Measurements from ENCODE around the gene C5orf34.
"Not testable (repeated sequence)": the region's sequence is repeated elsewhere in the genome, so short reads cannot be mapped to it uniquely, and the experiment has no call there.

Gene C5orf34

DNA sequence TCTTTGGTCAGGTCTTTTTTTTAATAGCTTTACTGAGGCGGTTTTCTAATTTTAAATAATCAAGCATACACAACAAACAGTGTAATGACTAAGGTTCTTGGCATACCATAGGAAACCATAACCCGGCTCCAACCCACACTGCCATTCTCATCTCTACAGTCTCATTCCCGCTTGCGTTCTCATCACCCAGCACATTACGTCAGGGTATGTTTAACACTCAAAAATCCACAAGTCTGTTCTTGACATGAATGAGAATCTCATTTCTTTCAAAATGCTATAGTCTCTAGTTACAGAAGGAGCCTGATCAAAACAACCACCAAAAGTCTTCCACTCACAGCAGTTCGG is 505 bp downstream of the C5orf34 start:
- DNase-seq (ENCODE audit: low spot score) = peak; percentile 64
- no peak for FAIRE-seq

DNA sequence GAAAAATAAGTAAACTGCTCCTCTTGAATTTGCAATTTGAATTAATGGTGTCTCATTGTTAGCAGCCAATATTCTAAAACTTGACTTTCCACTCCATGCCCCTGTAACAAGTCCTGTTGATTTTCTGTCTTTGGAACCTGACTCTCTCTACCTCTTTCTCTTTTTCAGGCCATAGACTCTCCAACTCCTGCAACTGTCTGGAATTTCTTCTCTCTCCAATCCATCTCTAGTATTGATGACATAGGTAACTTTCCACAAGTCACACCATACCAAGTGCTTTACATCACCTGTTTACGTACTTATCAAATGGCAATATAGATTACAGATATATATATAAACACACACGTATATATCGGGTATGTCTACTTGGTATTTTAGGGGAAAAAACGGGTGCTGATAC is 923 bp downstream of the C5orf34 start:
- FAIRE-seq (no peak), DNase-seq (ENCODE audit: low spot score) (no peak)

DNA sequence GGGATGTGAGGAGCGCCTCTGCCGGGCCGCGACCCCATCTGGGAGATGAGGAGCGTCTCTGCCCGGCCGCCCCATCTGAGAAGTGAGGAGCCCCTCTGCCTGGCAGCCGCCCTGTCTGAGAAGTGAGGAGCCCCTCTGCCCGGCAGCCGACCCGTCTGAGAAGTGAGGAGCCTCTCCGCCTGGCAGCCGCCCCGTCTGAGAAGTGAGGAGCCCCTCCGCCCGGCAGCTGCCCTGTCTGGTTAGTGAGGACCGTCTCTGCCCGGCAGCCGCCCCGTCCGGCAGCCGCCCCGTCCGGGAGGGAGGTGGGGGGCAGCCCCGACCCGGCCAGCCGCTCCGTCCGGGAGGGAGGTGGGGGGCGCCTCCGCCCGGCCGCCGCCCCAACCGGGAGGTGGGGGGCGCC is 3.9 kb downstream of the C5orf34 start:
- not testable (repeated sequence) for FAIRE-seq; DNase-seq (ENCODE audit: low spot score)

DNA sequence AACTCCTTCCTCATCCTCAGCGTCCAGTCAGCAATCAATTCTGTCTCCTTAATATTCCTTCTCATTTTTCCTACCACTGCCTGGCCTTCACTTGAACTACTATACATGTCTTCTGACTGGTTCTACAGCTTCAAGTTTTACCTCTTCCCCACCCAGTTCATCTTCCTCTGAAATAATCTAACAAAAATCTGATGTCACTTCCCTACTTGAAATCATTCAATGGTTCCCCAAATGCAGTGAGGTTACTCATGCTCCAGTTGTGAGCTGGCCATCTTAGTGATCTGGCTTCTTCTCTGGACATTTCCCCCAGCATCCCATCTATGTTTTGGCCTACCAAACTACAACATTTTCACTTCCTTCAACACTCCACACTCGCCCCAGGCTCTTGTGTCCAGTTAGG is 16.4 kb downstream of the C5orf34 start:
- DNase-seq (ENCODE audit: low spot score) = no peak
- FAIRE-seq = no peak

DNA sequence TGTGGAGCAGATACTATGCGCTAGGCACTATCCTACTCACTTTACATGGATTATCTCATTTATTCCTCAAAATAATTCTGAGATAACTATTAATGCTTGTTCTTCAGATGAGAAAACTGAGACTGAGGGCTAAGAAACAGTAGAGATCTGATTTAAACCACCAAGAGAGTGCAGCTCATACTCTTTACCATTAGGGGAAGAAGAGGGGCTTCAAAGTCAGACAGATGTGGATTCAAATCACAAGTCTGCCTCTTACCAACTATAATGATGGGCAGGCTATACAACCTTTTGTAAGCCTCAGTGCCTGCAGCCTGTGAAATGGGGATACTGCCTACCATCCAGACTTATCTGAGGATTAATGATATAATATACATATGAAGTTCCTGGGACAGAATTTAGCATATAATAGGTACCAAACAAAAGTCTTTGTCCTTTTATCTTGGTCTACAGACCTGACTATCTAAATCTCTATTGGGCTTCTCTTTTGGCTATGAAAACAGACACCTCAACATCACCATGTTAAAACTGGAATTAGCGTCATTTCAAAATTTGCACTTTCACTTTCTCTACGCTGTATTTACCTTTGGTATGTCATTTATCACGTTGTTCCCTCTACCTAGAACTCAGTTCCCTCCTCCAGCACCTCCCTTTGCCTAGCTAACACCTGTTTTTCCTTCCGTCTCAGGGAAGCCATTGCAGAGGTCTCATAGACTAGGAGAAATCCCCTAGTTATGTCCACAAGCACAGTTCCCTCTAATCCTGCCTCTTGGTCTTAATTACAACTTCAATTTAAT is 17.4 kb downstream of the C5orf34 start:
- DNase-seq (ENCODE audit: low spot score) (no peak), FAIRE-seq (no peak)

DNA sequence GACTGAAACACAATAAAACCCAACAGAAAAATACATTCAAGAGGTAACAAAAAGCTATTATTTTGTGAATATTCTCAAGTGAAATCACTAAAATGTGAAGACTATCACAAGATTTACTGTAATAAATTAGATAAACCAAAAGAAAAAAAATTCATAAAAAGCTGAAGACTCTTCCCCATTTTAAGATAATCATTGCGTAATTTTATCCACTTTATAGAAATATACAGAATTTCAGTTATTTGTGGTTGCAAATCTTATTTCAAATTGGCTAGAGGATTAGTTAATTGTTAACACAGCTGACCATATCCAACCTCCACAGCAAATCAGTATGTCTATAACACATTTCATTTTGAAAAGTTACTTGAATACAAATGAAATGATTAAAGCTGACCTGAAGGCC is 23.6 kb downstream of the C5orf34 start:
- DNase-seq (ENCODE audit: low spot score) (no peak), FAIRE-seq (no peak)

DNA sequence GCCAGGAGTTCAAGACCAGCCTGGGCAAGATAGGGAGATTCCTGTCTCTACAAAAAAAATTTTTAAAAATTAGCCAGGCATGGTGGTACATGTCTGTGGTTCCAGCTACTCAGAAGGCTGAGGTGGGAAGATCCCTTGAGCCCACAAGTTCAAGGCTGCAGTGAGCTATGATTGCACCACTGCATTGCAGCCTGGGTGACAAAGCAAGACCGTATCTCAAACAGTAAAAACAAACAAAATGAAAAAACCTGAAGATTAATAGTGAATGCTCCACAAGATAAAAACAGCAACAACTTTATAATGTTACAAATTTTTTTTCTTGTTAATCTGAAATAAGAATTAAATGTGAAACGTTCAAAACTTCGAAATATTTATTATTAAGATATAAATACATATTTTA is 28.6 kb downstream of the C5orf34 start:
- FAIRE-seq (peak; percentile 28), DNase-seq (ENCODE audit: low spot score) (no peak)

DNA sequence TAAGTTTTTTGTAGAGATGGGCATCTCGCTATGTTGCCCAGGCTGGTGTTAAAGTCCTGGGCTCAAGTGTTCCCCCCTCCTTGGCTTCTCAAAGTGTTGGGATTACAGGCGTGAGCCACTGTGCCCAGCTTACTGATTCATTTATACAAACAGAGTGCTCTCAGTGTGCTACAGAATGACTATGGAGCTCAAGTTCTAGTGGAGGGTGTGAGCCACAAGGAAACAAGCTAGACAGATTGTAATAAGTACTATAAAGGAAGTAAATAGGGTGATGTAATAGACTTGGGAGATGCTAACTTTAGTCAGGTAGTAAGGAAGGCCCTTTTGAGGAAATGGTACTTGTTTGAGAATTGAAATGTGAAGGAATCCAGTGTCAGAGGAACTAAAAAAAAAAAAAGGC is 29.5 kb downstream of the C5orf34 start:
- DNase-seq (ENCODE audit: low spot score) = no peak
- FAIRE-seq = no peak

DNA sequence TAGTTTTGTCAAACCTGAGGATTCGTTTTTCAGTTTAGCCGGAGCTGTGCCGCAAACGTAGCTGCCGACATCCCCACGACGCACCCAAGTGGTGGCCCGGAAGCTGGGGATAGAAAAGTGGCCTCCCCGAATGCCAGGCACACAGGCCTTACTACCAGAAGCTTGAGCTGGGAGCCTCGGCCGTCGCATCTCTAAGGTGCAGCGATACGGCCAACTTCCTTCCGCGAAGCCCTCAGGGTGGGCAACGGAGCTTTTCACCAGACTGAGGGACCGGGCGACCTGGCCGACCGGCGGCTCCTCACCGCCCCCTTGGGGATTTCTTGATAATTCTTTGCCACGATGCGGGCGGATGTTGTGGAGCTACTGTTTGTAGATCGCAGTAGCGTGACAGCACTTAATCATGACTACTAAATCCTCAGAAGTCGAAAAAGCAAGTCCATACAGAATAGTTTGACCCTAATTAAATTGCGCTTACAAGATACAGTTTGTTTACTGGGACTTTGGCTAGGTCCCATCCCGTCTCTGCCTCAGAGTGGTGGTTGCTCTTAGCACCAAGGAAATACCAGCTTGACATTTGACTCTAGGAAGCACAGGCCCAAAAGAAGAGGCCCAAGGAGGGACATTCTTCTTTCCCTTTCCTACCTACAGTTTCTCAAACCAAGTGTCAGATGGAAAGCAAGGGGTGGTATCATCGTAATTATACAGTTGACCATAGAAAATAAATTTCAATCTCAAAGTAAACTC is 30.7 kb downstream of the C5orf34 start:
- FAIRE-seq = peak; percentile 80
- DNase-seq (ENCODE audit: low spot score) = peak; percentile 83

DNA sequence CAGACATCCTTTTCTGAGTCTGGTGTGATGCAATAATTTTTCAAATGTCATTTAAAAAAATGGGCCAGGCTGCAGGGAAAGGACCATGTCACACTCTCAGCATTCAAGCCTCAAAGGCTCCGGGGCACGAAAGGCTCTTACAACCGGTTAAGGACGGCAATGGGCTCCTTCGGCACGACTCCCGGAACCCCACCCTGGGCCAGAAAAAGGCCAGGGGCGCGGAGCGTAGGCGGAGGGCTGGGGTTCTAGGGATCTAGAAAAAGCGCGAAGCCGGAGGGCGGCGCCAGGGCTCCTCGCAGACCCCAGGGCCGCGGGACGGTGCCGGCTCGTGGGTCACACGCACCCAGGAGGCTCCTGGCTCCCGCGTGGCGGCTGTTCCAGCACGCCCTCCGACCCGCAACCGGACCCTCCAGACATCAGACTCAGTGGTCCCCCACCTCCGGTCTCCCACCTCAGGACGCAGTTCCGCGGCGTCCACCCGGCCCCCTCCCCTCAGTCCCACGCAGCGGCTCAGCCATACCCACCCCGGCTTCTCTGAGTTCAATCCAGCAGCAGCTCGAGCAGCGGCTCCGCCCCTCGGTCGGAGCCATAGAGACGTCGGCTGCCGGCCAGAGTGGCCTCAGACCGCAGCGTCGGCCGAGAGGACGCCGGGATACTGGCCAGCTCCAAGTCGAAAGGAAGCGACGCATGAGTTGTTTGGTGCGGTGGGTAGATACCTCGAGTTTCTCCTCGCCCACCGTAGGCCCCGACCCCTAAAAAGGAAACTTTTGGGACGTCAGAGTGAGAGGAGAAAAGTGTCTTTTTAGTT is 31.4 kb downstream of the C5orf34 start, which contains the start of gene TMEM267:
Gene TMEM267 (minus strand): TSS at position 568 of the 808 bp plus-strand sequence. CDS start 29,896 bp downstream, outside the sequence.
- FAIRE-seq = peak; percentile 86
- peak; percentile 90 for DNase-seq (ENCODE audit: low spot score)

DNA sequence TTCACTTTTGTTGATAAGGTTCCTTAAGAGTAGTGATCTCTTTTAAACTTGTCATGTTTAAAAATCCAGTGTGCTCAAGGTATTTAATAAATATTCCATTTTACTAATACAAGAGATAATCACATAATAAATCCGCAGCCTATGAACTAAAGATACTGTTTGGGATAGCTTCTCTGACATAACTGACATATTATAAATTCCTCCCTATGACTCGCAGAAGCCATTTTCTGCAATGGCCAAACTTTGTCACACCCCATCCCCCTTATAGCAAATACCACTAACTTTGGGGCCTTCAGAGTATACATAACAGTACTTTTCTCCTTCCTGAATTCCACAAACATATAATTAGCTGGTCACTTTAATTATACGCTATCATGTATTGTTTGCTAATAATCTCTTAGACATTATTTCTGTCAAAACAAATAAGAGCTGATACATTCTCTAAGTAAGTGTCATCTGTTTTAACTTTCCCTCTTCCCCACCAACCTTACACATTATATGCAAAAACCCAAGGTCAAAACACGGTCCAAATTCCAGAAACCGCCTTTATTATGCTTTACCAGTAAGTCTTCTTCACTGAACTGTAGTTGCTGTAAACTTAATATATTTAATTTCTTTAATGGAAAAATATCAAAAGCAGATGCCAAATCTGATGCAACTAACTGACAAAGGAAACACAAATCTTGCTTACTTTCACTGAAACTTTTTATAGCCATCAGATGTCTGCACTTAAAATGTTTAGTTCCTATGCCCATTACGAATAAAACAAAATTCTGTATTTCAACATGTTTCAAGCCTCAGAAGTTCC is 32.3 kb downstream of the C5orf34 start:
- DNase-seq (ENCODE audit: low spot score) = no peak
- FAIRE-seq = peak; percentile 73

DNA sequence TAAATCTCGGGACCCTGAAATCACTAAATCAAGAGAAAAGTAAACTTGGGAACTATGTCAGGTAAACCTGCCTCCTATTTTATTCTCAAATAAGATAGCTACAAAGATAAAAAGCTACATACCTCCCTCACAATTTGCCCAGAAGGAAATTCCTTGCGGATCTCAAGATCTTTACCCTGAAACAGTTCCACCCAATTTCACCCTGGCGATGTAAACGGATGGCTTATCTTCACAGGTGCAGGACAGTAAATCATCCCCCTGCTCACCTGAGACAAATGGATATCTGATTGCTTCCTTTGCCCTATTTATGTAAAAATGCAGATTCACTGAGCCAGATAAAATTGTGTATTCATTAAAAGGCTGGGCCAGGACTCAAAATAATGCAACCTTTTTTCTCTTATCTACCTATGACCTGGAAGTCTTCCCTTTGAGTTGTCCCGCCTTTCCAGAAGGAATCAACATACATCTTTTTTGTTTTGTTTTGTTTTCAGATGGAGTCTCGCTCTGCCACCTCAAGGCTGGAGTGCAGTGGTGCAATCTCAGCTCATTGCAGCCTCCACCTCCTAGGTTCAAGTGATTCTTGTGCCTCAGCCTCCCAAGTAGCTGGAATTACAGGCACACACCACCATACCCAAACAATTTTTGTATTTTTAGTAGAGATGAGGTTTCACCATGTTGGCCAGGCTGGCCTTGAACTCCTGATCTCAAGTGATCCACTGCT is 45.1 kb downstream of the C5orf34 start:
- FAIRE-seq = no peak
- DNase-seq (ENCODE audit: low spot score) = no peak

DNA sequence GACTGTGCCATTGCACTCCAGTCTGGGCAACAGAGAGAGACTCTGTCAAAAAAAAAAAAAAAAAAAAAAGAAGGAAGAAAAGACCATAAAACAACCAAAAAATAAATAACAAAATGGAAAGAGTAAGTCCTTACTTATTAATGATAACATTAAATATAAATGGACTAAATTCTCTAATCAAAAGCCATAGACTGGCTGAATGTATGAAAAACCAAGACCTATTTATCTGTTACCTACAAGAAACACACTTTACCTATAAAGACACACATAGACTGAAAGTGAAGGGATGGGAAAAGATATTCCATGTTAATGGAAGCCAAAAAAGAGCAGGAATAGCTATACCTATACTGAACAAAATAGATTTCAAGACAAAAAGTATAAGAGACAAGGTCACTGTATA is 47.8 kb downstream of the C5orf34 start:
- FAIRE-seq = peak; percentile 16
- no peak for DNase-seq (ENCODE audit: low spot score)

DNA sequence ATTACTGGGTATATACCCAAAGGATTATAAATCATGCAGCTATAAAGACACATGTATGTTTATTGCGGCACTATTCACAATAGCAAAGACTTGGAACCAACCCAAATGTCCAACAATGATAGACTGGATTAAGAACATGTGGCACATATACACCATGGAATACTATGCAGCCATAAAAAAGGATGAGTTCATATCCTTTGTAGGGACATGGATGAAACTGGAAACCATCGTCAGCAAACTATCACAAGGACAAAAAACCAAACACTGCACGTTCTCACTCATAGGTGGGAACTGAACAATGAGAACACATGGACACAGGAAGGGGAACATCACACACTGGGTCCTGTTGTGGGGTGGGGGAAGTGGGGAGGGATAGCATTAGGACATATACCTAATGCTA is 49.5 kb downstream of the C5orf34 start:
- DNase-seq (ENCODE audit: low spot score); FAIRE-seq: not testable (repeated sequence)

DNA sequence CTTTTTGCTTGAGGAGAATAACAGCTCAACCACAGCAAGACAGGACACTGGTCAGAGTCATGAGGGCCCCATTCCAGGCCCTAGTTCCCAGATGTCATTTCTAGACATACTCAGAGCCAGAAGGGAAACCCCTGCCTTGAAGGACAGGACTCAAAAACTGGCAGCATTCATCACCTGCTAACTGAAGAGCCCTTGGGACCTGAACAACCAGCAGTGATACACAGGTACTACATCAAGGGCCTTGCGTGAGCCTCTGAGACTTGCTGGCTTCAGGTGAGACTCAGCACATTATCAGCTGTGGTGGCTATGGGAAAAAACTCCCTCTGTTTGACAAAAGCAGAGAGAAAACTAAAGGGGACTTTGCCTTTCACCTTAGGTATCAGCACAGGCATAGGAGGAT is 53.9 kb downstream of the C5orf34 start:
- DNase-seq (ENCODE audit: low spot score) = no peak
- FAIRE-seq = no peak

DNA sequence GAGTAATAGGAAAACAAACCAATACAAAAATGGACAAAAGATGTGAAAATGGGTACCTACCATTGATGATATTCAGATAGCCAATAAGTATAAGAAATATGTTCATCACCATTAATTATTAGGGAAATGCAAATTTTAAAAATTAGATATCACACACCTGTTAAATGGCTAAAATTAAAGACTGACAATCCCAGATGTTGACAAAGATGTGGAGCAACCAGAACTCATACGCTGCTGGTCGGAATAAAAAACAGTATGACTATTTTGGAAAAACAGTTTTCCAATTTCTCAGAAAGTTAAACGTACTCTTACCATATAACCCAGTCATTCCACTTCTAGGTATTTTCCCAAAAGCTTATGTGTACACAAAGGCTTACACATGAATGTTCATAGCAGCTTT is 58.4 kb downstream of the C5orf34 start:
- FAIRE-seq = no peak
- DNase-seq (ENCODE audit: low spot score) = no peak

DNA sequence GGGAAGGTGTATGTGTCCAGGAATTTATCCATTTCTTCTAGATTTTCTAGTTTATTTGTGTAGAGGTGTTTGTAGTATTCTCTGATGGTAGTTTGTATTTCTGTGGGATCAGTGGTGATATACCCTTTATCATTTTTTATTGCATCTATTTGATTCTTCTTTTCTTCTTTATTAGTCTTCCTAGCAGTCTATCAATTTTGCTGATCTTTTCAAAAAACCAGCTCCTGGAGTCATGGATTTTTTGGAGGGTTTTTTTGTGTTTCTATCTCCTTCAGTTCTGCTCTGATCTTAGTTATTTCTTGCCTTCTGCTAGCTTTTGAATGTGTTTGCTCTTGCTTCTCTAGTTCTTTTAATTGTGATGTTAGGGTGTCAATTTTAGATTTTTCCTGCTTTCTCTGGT is 73.4 kb downstream of the C5orf34 start:
- not testable (repeated sequence) for FAIRE-seq; DNase-seq (ENCODE audit: low spot score)

DNA sequence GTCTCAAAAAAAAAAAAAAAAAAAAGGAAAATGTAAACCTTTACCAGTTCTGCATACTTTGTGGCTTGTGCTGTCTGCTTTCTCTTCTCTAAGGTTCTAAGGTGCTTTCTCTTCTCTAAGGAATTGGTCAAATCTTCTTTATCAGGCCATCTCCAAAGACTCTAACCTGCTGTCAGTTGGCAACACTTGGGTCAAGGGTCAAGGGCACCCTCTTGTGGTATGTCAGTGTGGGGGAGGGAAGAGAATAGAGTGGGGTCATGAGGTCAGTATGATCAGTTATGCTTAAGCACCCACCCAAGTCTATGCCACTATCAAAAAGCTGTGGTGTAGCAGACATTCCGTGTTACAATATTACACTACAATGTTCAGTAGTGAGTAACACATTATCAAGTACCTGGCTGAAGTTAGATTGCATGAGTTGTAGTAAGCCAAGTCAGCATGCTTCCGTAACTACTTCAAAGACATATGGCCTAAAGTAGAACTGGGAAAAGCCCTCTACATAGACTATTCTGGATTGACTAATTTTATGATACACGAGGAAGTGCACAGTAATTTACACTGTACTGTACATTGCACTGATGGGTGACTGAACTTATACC is 77.8 kb downstream of the C5orf34 start:
- no peak for FAIRE-seq
- no peak for DNase-seq (ENCODE audit: low spot score)
